CMK (cell line): ENCODE data around the gene PPM1B.
"Not testable (repeated sequence)": the region's sequence is repeated elsewhere in the genome, so short reads cannot be mapped to it uniquely, and the experiment has no call there.

Experiments
- DNase-seq: peaks from one replicate; pipeline ENCODE4 v3.0.0-alpha.2; 2010; ENCODE audit warnings: low read depth

PPM1B gene

GRCh38 chr2:44168681-44169154 lies at the start of gene PPM1B:
PPM1B (plus strand) TSS chr2:44168875; CDS start chr2:44201200, 32,325 bp downstream.
- peak; percentile 98 for DNase-seq

DNA sequence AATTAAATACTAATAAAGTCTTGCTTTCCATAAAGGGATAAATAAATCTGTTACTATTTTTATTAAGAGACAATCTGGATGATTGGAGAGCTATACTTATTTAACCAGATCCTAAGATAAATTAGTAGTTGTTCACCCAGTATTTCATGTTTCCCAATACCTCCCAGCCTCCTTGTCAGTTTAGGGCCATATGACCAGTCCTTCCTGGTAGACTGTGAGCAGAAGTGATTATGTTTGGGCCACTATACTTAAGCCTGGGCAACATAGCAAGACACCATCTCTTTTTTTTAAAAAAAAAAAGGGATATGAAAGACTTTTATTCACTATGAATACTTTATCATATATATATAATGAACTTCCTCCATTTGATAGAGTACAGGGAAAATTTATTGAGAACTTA lies 48.8 kb upstream of the PPM1B start:
- DNase-seq = no peak

DNA sequence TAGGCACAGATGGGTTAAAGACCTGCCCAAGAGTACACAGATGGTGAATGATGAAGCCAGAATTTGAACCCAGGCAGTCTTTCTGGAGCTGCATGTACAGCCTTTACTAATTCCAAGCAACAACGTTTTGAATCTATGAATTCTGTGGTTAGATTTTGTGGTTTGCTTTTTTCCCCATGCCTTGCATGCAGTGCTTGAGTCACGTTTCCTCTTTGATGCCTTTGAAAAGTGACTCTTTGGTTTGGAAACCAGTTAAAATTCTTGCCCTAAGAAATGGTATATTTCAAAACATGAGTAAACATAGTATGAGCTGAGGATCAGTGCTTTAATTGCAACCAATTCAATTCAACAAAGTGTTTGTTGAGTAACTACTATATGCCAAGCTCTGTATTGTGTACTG lies 48.2 kb upstream of the PPM1B start:
- no peak for DNase-seq

GRCh38 chr2:44121899-44122298 lies 46.8 kb upstream of the PPM1B start:
- DNase-seq = no peak

- DNase-seq = no peak
These were observed 44.2 kb upstream of the PPM1B start for GRCh38 chr2:44124500-44124899.

GRCh38 chr2:44126106-44126797 lies 42.4 kb upstream of the PPM1B start:
- no peak for DNase-seq

GRCh38 chr2:44130441-44130840 lies 38.2 kb upstream of the PPM1B start:
- no peak for DNase-seq

- no peak for DNase-seq
These were observed 37.5 kb upstream of the PPM1B start for GRCh38 chr2:44131177-44131576.

GRCh38 chr2:44133602-44134001 lies 35.1 kb upstream of the PPM1B start:
- DNase-seq = not testable (repeated sequence)

DNA sequence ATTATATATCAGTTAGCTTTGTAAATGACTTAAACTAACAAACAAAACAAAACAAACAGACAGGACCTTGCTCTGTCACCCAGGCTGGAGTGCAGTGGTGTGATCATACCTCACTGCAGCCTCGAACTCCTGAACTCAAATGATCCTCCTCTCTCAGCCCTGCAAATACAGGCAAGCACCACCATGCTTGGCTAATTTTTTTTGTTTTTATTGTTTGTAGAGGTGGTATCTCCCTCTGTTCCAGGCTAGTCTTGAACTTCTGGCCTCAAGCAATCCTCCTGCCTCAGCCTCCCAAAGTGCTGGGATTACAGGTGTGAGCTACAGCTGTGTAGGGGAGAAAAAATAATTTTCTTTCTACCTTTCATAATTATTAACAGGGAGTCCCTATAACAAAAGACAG lies 33.8 kb upstream of the PPM1B start:
- no peak for DNase-seq

DNA sequence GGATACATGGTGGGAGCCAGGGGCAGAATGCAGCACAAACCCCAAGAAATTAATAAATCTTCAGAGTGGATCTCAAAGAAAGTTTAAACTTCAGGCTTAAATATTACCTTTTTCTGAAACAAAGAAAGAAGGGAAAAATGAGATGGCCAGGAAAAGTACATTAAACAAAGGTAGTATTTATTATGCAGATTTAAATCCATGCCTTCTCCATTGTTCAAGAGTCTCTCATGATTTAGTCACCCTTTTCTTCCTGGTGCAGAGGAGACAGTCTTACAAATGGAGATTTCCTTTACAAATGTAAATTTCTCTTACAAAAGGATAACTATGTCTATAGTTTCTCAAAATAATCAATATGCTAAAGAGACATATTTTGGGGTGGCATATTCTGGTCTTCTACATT lies 33.4 kb upstream of the PPM1B start:
- no peak for DNase-seq

DNA sequence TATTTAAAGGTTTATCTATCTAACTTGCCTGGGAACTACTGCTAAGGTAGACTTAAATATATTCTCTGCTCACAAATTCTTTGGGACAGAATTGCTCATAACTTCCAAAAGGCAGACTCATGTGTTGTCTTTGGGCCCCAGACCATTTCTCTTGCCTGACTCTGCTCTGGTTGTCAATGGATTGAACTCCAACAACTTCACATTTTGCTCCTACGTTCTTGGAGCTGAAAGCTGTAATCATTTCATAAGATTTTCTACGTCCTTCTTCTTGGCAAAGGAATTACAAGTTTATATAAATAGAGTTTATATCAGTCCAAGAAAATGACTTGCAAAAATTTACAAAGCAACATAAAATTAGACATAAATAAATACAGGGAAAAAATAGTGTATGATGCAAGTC lies 32.9 kb upstream of the PPM1B start:
- no peak for DNase-seq

DNA sequence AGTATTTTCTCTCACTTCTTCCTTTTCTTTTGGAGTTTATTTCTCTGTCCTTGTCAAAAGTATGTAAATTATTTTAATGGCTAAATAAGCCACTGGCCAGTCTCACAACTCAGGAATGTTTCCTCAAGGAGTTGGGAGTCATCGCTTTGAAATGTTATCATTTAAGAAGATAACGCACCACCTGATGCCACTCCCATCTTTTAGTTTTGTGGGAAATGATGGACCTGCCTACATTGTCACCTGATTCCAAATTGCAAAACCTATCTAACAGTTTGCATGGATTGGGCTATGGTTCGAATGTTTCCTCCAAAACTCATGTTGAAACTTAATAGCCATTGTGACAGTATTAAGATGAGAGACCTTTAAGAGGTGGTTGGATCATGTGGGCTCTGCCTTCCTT lies 32.4 kb upstream of the PPM1B start:
- no peak for DNase-seq

GRCh38 chr2:44137048-44137447 lies 31.6 kb upstream of the PPM1B start:
- no peak for DNase-seq

GRCh38 chr2:44137872-44138551 lies 30.7 kb upstream of the PPM1B start:
- no peak for DNase-seq

GRCh38 chr2:44139741-44140140 lies 28.9 kb upstream of the PPM1B start:
- no peak for DNase-seq

- no peak for DNase-seq
These were observed 26.4 kb upstream of the PPM1B start for GRCh38 chr2:44142306-44142705.

GRCh38 chr2:44143701-44144100 lies 25.0 kb upstream of the PPM1B start:
- DNase-seq = no peak

DNA sequence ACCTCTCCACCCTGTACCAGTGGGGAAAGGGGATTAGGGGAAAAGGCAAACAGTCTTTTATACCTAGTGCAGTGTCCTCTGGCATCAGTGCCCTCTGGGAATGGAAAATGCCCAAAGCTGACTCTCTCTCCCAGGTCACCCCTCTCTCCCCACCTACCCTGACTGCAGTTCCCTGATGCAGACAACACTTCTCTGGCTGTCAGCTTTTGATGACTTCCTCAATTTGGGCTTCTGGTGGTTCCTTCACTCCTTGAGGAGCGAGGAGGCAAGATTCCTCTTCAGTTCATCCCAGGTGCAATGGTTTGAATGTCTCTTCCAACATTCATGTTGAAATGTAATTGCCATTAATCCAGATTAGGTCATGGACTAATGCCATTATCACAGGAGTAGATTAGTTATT lies 19.7 kb upstream of the PPM1B start:
- DNase-seq = no peak

- DNase-seq = no peak
These were observed 18.2 kb upstream of the PPM1B start for GRCh38 chr2:44150473-44150872.

GRCh38 chr2:44152865-44153669 lies 15.6 kb upstream of the PPM1B start:
- DNase-seq = no peak

DNA sequence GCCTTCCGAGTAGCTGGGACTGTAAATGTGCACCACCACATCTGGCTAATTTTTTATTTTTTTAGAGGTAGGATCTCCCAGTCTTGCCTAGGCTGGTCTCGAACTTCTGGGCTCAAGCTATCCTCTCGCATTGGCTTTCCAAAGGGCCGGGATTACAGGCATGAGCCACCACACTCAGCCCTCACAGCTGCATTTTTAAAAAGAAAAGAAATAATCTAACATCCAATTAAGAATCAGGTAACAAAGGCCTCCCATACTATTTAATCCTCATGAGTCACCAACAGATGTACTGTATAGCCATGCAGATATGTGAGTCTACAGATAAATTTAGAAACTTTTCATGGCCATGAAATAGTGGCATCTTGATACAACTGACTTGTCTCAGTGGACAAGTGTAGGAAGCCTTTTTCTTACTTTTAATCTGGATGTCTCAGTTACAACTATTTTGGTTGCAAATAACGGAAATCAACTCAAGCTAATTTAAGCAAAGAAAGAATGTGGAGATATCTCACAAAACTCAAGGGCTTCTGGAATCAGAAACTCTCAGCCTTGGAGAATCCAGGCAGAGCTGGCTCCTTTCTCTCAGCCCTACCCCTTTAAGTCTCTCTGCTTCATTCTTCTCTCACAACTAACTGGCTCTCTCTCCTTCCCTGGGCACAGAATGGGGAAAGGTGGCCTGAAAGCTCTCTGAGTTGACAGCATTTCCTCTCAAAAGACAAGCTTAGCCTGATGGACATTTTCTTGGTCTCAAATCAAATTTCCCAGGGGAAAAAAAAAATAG lies 12.8 kb upstream of the PPM1B start:
- DNase-seq = no peak
